ENCODE results near the gene CCDC158. TPM values are rescaled to one million over a fixed set of nuclear protein-coding genes. Genes with fewer than 3 reads are reported as not detected.
"Not testable (repeated sequence)": the region's sequence is repeated elsewhere in the genome, so short reads cannot be mapped to it uniquely, and the experiment has no call there.

Gene CCDC158
- polyA plus RNA-seq, 1 of the 3 experiments (the other 2 are of a cell fraction) = not detected

- H2AFZ ChIP-seq (ENCODE audit: low read depth) = 0 out of 2 replicates have a peak overlapping the region, but pooled peaks have one; percentile 83
- no peak for TF ChIP-seq ELF1 (IDR thresholded peaks at IDR 0.05)
- no peak for TF ChIP-seq FOXM1 (IDR thresholded peaks at IDR 0.05; ENCODE audit: low read depth)
- TF ChIP-seq SMC3 (IDR thresholded peaks at IDR 0.05; ENCODE audit: low read depth, low read length) = no peak
- no peak for TF ChIP-seq CHD2 (IDR thresholded peaks at IDR 0.05; ENCODE audit: low read length, partially characterized antibody)
- TF ChIP-seq MXI1 (IDR thresholded peaks at IDR 0.05; ENCODE audit: low read depth, low read length) = no peak
- no peak for TF ChIP-seq TEAD4 (IDR thresholded peaks at IDR 0.05; ENCODE audit: borderline replicate concordance, insufficient read depth)
- no peak for TF ChIP-seq JUND (IDR thresholded peaks at IDR 0.05)
- no peak for TF ChIP-seq RFX5 (IDR thresholded peaks at IDR 0.05; ENCODE audit: low read length)
- TF ChIP-seq NRF1 (IDR thresholded peaks at IDR 0.05; ENCODE audit: low read depth, low read length) = no peak
- no peak for TF ChIP-seq RAD21 (IDR thresholded peaks at IDR 0.05; ENCODE audit: low read length)
- TF ChIP-seq REST (IDR thresholded peaks at IDR 0.05; ENCODE audit: low read depth, low read length) = no peak
- TF ChIP-seq GABPA (IDR thresholded peaks at IDR 0.05; ENCODE audit: low read depth) = no peak
- no peak for TF ChIP-seq TAF1 (IDR thresholded peaks at IDR 0.05; ENCODE audit: borderline replicate concordance, low read depth, low read length)
- TF ChIP-seq RXRA (IDR thresholded peaks at IDR 0.05; ENCODE audit: borderline replicate concordance, low read depth) = no peak
- no peak for TF ChIP-seq FOXJ3 (CRISPR knock-in tag; IDR thresholded peaks at IDR 0.05)
- no peak for TF ChIP-seq GATA2 (CRISPR knock-in tag; IDR thresholded peaks at IDR 0.05)
- H3K4me3 ChIP-seq (ENCODE audit: low read depth in 2 of 2, low read length in 1 of 2) = no peak overlapping the region
- no peaks in the 10 kb centered on the region for H3K9me2 ChIP-seq
- peak overlapping the region in 1 of 2 experiments; percentile 80; a peak in 1 of 4 replicates for H3K27ac ChIP-seq (ENCODE audit: low read depth in 2 of 2, low read length in 1 of 2)
- POLR2A ChIA-PET = no interaction called here
- no peak overlapping the region for H3K9ac ChIP-seq
- no peaks in the 10 kb centered on the region for H3F3A ChIP-seq (replicated peaks; ENCODE audit: insufficient read depth)
- no peak overlapping the region for H3K4me2 ChIP-seq
- H4K20me1 ChIP-seq (ENCODE audit: insufficient read depth) = no peaks in the 10 kb centered on the region
- H3K79me2 ChIP-seq (ENCODE audit: insufficient read depth) = no peaks in the 10 kb centered on the region
- H3K27me3 ChIP-seq (ENCODE audit: insufficient read depth) = no peaks in the 10 kb centered on the region
- H3K4me1 ChIP-seq (ENCODE audit: control insufficient read depth in 1 of 2, insufficient read depth in 2 of 2, low read depth in 1 of 2, low read length in 1 of 2) = no peaks in the 10 kb centered on the region; a peak in 1 of 4 replicates
- DNase-seq = no peak
- no peaks in the 10 kb centered on the region for H3K9me3 ChIP-seq
- CTCF ChIA-PET = interaction anchor here (1.0 to 1.3 kb wide), 2 partner anchors 27 to 637 kb away, joined by 3 read pairs; no protein-coding TSS in a partner anchor
- H3K36me3 ChIP-seq (replicated peaks in 1 of 2; ENCODE audit: control insufficient read depth in 1 of 2, insufficient read depth in 2 of 2, low read length in 1 of 2) = no peaks in the 10 kb centered on the region
- WGBS (ENCODE audit: low lambda C conversion rate) = 94% methylated on average over 2 of the region's 2 CpGs
Observed at GRCh38 chr4:76458297-76458696, 37.4 kb upstream of the CCDC158 start.

- no peaks in the 10 kb centered on the region; a peak in 1 of 4 replicates for H3K4me1 ChIP-seq (ENCODE audit: control insufficient read depth in 1 of 2, insufficient read depth in 2 of 2, low read depth in 1 of 2, low read length in 1 of 2)
- H3K9me3 ChIP-seq = no peaks in the 10 kb centered on the region
- no peaks in the 10 kb centered on the region for H4K20me1 ChIP-seq (ENCODE audit: insufficient read depth)
- ChIA-PET POLR2A (no interaction called here), CTCF (interaction anchor here (1.0 to 1.3 kb wide), 2 partner anchors 27 to 638 kb away, joined by 3 read pairs; no protein-coding TSS in a partner anchor)
- H3K4me2 ChIP-seq = no peak overlapping the region
- no peak overlapping the region for H3K9ac ChIP-seq
- H3K79me2 ChIP-seq (ENCODE audit: insufficient read depth) = no peaks in the 10 kb centered on the region
- H3K27ac ChIP-seq (ENCODE audit: low read depth in 2 of 2, low read length in 1 of 2) = no peak overlapping the region; a peak in 1 of 4 replicates
- no peak overlapping the region for H3K4me3 ChIP-seq (ENCODE audit: low read depth in 2 of 2, low read length in 1 of 2)
- DNase-seq = no peak
- WGBS (ENCODE audit: low lambda C conversion rate) = 92% methylated on average over 7 of the region's 7 CpGs
- no peak overlapping the region for H2AFZ ChIP-seq (ENCODE audit: low read depth)
- no peaks in the 10 kb centered on the region for H3F3A ChIP-seq (replicated peaks; ENCODE audit: insufficient read depth)
- H3K36me3 ChIP-seq (replicated peaks in 1 of 2; ENCODE audit: control insufficient read depth in 1 of 2, insufficient read depth in 2 of 2, low read length in 1 of 2) = no peaks in the 10 kb centered on the region
- H3K9me2 ChIP-seq = no peaks in the 10 kb centered on the region
- no peaks in the 10 kb centered on the region for H3K27me3 ChIP-seq (ENCODE audit: insufficient read depth)
- no peak for TF ChIP-seq USF1 (IDR thresholded peaks at IDR 0.05; ENCODE audit: borderline replicate concordance, low read depth)
- no peak for TF ChIP-seq GABPA (IDR thresholded peaks at IDR 0.05; ENCODE audit: low read depth)
- TF ChIP-seq NFIC (IDR thresholded peaks at IDR 0.05; ENCODE audit: borderline replicate concordance) = no peak
- no peak for TF ChIP-seq EP300 (IDR thresholded peaks at IDR 0.05; ENCODE audit: borderline replicate concordance in 1 of 2, low read depth in 1 of 2, low read length in 1 of 2)
- TF ChIP-seq MXI1 (IDR thresholded peaks at IDR 0.05; ENCODE audit: low read depth, low read length) = no peak
- TF ChIP-seq TEAD4 (IDR thresholded peaks at IDR 0.05; ENCODE audit: borderline replicate concordance, insufficient read depth) = no peak
- TF ChIP-seq TCF12 (IDR thresholded peaks at IDR 0.05) = no peak
Observed at GRCh38 chr4:76457885-76458284, 36.9 kb upstream of the CCDC158 start.

- 72% methylated on average over 6 of the region's 6 CpGs for WGBS (ENCODE audit: low lambda C conversion rate)
- H3K79me2 ChIP-seq (ENCODE audit: insufficient read depth); H3K9me3 ChIP-seq; H3K27ac ChIP-seq (ENCODE audit: low read depth in 2 of 2, low read length in 1 of 2); H3F3A ChIP-seq (replicated peaks; ENCODE audit: insufficient read depth); DNase-seq; H3K4me1 ChIP-seq (ENCODE audit: control insufficient read depth in 1 of 2, insufficient read depth in 2 of 2, low read depth in 1 of 2, low read length in 1 of 2); H3K4me2 ChIP-seq; H3K27me3 ChIP-seq (ENCODE audit: insufficient read depth); H4K20me1 ChIP-seq (ENCODE audit: insufficient read depth); H3K9me2 ChIP-seq; POLR2A ChIA-PET; H2AFZ ChIP-seq (ENCODE audit: low read depth); H3K4me3 ChIP-seq (ENCODE audit: low read depth in 2 of 2, low read length in 1 of 2); H3K9ac ChIP-seq; CTCF ChIA-PET; H3K36me3 ChIP-seq (replicated peaks in 1 of 2; ENCODE audit: control insufficient read depth in 1 of 2, insufficient read depth in 2 of 2, low read length in 1 of 2): not testable (repeated sequence)
Observed at GRCh38 chr4:76454073-76454472, 33.1 kb upstream of the CCDC158 start.
